ENCODE measurements around the gene EVI5L.
"Not testable (repeated sequence)": the region's sequence is repeated elsewhere in the genome, so short reads cannot be mapped to it uniquely, and the experiment has no call there.

Gene EVI5L

GRCh38 chr19:7874897-7875273 lies 44.9 kb downstream of the EVI5L start:
- DNase-seq, result no peak

GRCh38 chr19:7877249-7877836 lies 47.3 kb downstream of the EVI5L start:
- no peak for DNase-seq

GRCh38 chr19:7879111-7879807 lies 49.2 kb downstream of the EVI5L start:
- DNase-seq, result no peak

GRCh38 chr19:7879836-7880235 lies 49.8 kb downstream of the EVI5L start:
- no peak for DNase-seq

GRCh38 chr19:7881910-7882309 lies 51.9 kb downstream of the EVI5L start:
- DNase-seq, result no peak

GRCh38 chr19:7883105-7883504 lies 53.1 kb downstream of the EVI5L start:
- DNase-seq, result no peak

GRCh38 chr19:7883796-7884570 lies 54.0 kb downstream of the EVI5L start:
- DNase-seq, result no peak

- DNase-seq, result no peak
Measured at GRCh38 chr19:7885818-7886217, 55.8 kb downstream of the EVI5L start.

- no peak for DNase-seq
Measured at GRCh38 chr19:7887408-7888144, 57.6 kb downstream of the EVI5L start.

- DNase-seq, result no peak
Measured at GRCh38 chr19:7888145-7888825, 58.3 kb downstream of the EVI5L start, which contains the start of gene LRRC8E. Gene LRRC8E (plus strand): TSS chr19:7888510. CDS start chr19:7895604, 7,094 bp downstream.

- no peak for DNase-seq
Measured at GRCh38 chr19:7888826-7889217, 58.8 kb downstream of the EVI5L start.

- not testable (repeated sequence) for DNase-seq
Measured at GRCh38 chr19:7893362-7894101, 63.5 kb downstream of the EVI5L start.

GRCh38 chr19:7894612-7895309 lies 64.7 kb downstream of the EVI5L start:
- DNase-seq, result no peak

- DNase-seq, result no peak
Measured at GRCh38 chr19:7895565-7895964, 65.5 kb downstream of the EVI5L start.

GRCh38 chr19:7897292-7897691 lies 67.3 kb downstream of the EVI5L start:
- DNase-seq, result no peak

- DNase-seq, result no peak
Measured at GRCh38 chr19:7898967-7899366, 68.9 kb downstream of the EVI5L start.

- DNase-seq, result no peak
Measured at GRCh38 chr19:7899751-7900378, 69.8 kb downstream of the EVI5L start.

GRCh38 chr19:7900401-7900870 lies 70.4 kb downstream of the EVI5L start:
- no peak for DNase-seq

- DNase-seq, result no peak
Measured at GRCh38 chr19:7900931-7901330, 70.9 kb downstream of the EVI5L start.

GRCh38 chr19:7901337-7901736 lies 71.3 kb downstream of the EVI5L start:
- no peak for DNase-seq

- no peak for DNase-seq
Measured at GRCh38 chr19:7902796-7903243, 72.8 kb downstream of the EVI5L start.

Measured in NCI-H345 (cell line).